Mesothelial cell of epicardium (in vitro differentiated cells): ENCODE data around the gene NFAM1. TPM values are rescaled to one million over a fixed set of nuclear protein-coding genes. Genes with fewer than 3 reads are reported as not detected.

Experiments
- DNase-seq, 2 experiments: peaks; one replicate each; pipeline ENCODE4 v3.0.0; 2021; ENCODE audit warnings: low spot score in 2 of 2; ENCODE audit not compliant: unreplicated experiment in 2 of 2
- H3K27ac Mint-ChIP-seq: 2 replicates; pipeline ENCODE4 v1.8.0; 2021; ENCODE audit warnings: mixed read lengths
- H3K27me3 Mint-ChIP-seq: 2 replicates; pipeline ENCODE4 v1.8.0; 2021; ENCODE audit warnings: low read depth, mixed read lengths
- H3K36me3 Mint-ChIP-seq: 2 replicates; pipeline ENCODE4 v1.8.0; 2021; ENCODE audit warnings: mixed read lengths
- H3K4me1 Mint-ChIP-seq: 2 replicates; pipeline ENCODE4 v1.8.0; 2021; ENCODE audit warnings: mixed read lengths
- H3K4me3 Mint-ChIP-seq: 2 replicates; pipeline ENCODE4 v1.8.0; 2021; ENCODE audit warnings: mild to moderate bottlenecking, moderate library complexity, mixed read lengths
- H3K9me3 Mint-ChIP-seq: 2 replicates; pipeline ENCODE4 v1.8.0; 2021; ENCODE audit warnings: mixed read lengths
- CTCF ChIP-seq: fragments of 200-600 bp; sonication (generic); IDR thresholded peaks from one replicate; pipeline ENCODE4 v1.5.0; 2021; ENCODE audit warnings: antibody characterized with exemption; ENCODE audit not compliant: unreplicated experiment
- total RNA-seq: library from RNA; stranded (reverse); gene quantifications from 3 replicates; pipeline ENCODE4 v1.2.1, GENCODE V29; 2021

NFAM1 gene
- total RNA-seq, 1 donor from 2014 or later, result 0.34 TPM

- DNase-seq, result no peak
- no peak for TF ChIP-seq CTCF
- no peaks in the 10 kb centered on the region for H3K9me3 Mint-ChIP-seq
- H3K4me3 Mint-ChIP-seq, result no peak overlapping the region
- peaks cover 23% of the 10 kb centered on the region for H3K4me1 Mint-ChIP-seq
- H3K27me3 Mint-ChIP-seq, result peaks cover 1% of the 10 kb centered on the region
- peak overlapping the region; percentile 7 for H3K27ac Mint-ChIP-seq
- no peaks in the 10 kb centered on the region for H3K36me3 Mint-ChIP-seq
Measured at GRCh38 chr22:42412744-42413333, 19.4 kb downstream of the NFAM1 start.

- peaks cover 18% of the 10 kb centered on the region for H3K4me1 Mint-ChIP-seq
- peaks cover 10% of the 10 kb centered on the region for H3K27me3 Mint-ChIP-seq
- DNase-seq, result no peak
- no peak for TF ChIP-seq CTCF
- no peak overlapping the region for H3K27ac Mint-ChIP-seq
- H3K36me3 Mint-ChIP-seq, result no peaks in the 10 kb centered on the region
- no peak overlapping the region for H3K4me3 Mint-ChIP-seq
- H3K9me3 Mint-ChIP-seq, result no peaks in the 10 kb centered on the region
Measured at GRCh38 chr22:42410708-42411107, 21.5 kb downstream of the NFAM1 start.

GRCh38 chr22:42408810-42409529, 23.2 kb downstream of the NFAM1 start:
- H3K36me3 Mint-ChIP-seq, result no peaks in the 10 kb centered on the region

GRCh38 chr22:42408276-42408675, 23.9 kb downstream of the NFAM1 start:
- H3K4me1 Mint-ChIP-seq, result peaks cover 13% of the 10 kb centered on the region
- H3K27me3 Mint-ChIP-seq, result peaks cover 24% of the 10 kb centered on the region

More at GRCh38 chr22:42408810-42409529, 23.2 kb downstream of the NFAM1 start:
- no peak overlapping the region for H3K4me3 Mint-ChIP-seq
- no peak for DNase-seq
- no peak for TF ChIP-seq CTCF
- H3K27ac Mint-ChIP-seq, result no peak overlapping the region
- peaks cover 18% of the 10 kb centered on the region for H3K27me3 Mint-ChIP-seq
- no peaks in the 10 kb centered on the region for H3K9me3 Mint-ChIP-seq
- peaks cover 13% of the 10 kb centered on the region for H3K4me1 Mint-ChIP-seq

GRCh38 chr22:42404266-42404665, 27.9 kb downstream of the NFAM1 start:
- Mint-ChIP-seq H3K36me3 (no peaks in the 10 kb centered on the region), H3K4me1 (peaks cover 4% of the 10 kb centered on the region), H3K9me3 (no peaks in the 10 kb centered on the region), H3K27me3 (peaks cover 22% of the 10 kb centered on the region), H3K4me3 (no peak overlapping the region), H3K27ac (no peak overlapping the region)
- no peak for DNase-seq
- no peak for TF ChIP-seq CTCF

More at GRCh38 chr22:42408276-42408675, 23.9 kb downstream of the NFAM1 start:
- Mint-ChIP-seq H3K36me3 (no peaks in the 10 kb centered on the region), H3K27ac (no peak overlapping the region), H3K4me3 (no peak overlapping the region), H3K9me3 (no peaks in the 10 kb centered on the region)
- no peak for TF ChIP-seq CTCF
- no peak for DNase-seq
